ENCODE measurements around the gene CEP83. TPM values are rescaled to one million over a fixed set of nuclear protein-coding genes. Genes with fewer than 3 reads are reported as not detected.
A peak's percentile ranks its signal among the peaks of the same experiment; 100 is the strongest.

Gene CEP83
- total RNA-seq, 1 donor from 2014 or later: 24.0 TPM

- TF ChIP-seq CTCF (conservative IDR thresholded peaks at IDR 0.05; ENCODE audit: low read depth, low read length): no peak
- no peak overlapping the region for H3K4me3 ChIP-seq (ENCODE audit: low read depth, low read length)
Measured at GRCh38 chr12:94265966-94266745, 193.5 kb downstream of the CEP83 start.

GRCh38 chr12:94265539-94265938 is 194.1 kb downstream of the CEP83 start:
- no peak for DNase-seq (ENCODE audit: low read depth)
- TF ChIP-seq CTCF (conservative IDR thresholded peaks at IDR 0.05; ENCODE audit: low read depth, low read length): no peak
- H3K4me3 ChIP-seq (ENCODE audit: low read depth, low read length): no peak overlapping the region

More at GRCh38 chr12:94265966-94266745, 193.5 kb downstream of the CEP83 start:
- no peak for DNase-seq (ENCODE audit: low read depth)

- H3K4me3 ChIP-seq (ENCODE audit: low read depth, low read length): no peak overlapping the region
- TF ChIP-seq CTCF (conservative IDR thresholded peaks at IDR 0.05; ENCODE audit: low read depth, low read length): no peak
- DNase-seq (ENCODE audit: low read depth): no peak
Measured at GRCh38 chr12:94264736-94265485, 194.8 kb downstream of the CEP83 start.

- TF ChIP-seq CTCF (conservative IDR thresholded peaks at IDR 0.05; ENCODE audit: low read depth, low read length): no peak
- no peak overlapping the region for H3K4me3 ChIP-seq (ENCODE audit: low read depth, low read length)
- DNase-seq (ENCODE audit: low read depth): no peak
Measured at GRCh38 chr12:94263905-94264561, 195.6 kb downstream of the CEP83 start.

GRCh38 chr12:94263011-94263811 is 196.5 kb downstream of the CEP83 start:
- peak overlapping the region; percentile 66 for H3K4me3 ChIP-seq (ENCODE audit: low read depth, low read length)
- no peak for TF ChIP-seq CTCF (conservative IDR thresholded peaks at IDR 0.05; ENCODE audit: low read depth, low read length)
- no peak for DNase-seq (ENCODE audit: low read depth)

- TF ChIP-seq CTCF (conservative IDR thresholded peaks at IDR 0.05; ENCODE audit: low read depth, low read length): no peak
- H3K4me3 ChIP-seq (ENCODE audit: low read depth, low read length): peak overlapping the region; percentile 66
- DNase-seq (ENCODE audit: low read depth): peak; percentile 45
Measured at GRCh38 chr12:94262228-94263010, 197.2 kb downstream of the CEP83 start.

Measured in epithelial cell of proximal tubule (primary cell).